HG02981 (cell line): Measurements from ENCODE around the gene ARFGAP3.

Source experiments
- ATAC-seq: cut with Tn5 transposase; IDR thresholded peaks from one replicate; pipeline ENCODE4 v1.9.1; 2021; ENCODE audit warnings: mild to moderate bottlenecking, moderate library complexity; ENCODE audit not compliant: unreplicated experiment

ARFGAP3 gene

DNA sequence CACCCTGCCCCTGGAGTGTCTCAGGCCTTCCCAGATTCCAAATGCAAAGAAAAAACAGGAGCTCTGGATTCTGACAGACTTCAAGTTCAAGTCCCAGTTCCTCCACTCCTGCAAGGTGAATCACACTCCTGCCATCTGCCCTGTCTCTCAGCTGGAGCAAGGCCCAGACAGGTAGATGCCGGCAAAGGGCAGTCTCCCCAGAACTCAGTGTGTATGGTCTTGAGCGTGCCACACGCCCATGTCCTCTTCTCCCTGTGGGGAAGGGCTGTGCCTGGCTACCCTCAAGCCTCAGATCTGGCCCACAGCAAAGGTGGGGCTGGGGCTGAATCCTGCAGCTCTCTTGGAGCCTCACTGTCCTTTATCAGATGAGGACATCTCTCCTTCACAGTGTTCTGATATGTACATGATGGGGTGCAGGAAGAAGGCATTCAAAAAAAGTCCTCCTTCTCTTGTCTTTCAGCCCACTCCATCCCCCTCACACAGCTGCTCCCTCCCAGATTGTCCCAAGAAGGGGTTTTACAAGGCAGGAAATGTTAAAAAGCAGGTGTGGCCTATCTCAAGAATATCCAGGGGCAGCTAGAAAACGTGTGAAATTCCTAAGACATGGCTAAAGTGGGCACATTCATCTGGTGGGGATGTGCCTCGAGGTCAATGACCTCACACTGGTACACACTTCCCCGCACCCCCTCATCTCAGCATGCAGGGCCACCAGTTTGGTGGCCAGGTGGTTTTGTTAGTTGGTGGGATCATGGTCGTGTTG, 27.7 kb upstream of the ARFGAP3 start:
- no peak for ATAC-seq

DNA sequence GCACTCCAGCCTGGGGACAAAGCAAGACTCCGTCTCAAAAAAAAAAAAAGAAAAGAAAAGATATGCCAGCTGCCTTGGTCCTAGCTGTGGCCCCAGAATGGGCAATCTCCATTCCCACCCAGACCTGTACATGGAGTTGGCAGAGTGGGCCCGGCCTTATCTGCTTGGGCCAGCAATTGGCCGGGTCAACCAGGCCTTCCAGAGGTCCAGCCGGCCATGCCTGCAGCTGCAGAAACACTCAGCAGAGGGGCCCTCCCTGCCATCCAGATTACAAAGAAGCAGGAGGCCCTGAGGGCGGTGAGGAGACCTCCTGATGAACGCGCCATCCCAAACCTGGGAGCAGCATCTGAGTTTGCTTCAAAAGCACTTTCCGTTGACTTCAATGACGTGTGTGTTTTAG, 26.9 kb upstream of the ARFGAP3 start:
- no peak for ATAC-seq

DNA sequence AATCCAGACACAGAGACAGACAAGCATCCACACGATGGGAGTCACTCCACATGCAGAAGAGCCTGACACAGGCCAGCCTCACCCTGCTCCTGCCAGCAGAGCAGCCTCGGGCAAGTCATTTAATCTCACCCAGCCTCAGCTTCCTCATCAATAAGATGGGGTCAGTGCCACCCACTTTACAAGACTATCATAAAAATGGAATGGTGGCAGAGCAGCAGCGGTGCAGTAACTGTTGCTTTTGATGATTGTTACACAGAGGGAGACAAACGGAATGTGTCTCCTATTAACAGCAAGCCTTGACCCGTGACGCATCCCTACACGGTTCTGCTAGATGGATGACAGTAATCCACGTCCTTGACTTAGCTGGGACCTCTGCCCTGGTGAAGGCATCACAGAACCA, 26.0 kb upstream of the ARFGAP3 start:
- ATAC-seq = no peak

DNA sequence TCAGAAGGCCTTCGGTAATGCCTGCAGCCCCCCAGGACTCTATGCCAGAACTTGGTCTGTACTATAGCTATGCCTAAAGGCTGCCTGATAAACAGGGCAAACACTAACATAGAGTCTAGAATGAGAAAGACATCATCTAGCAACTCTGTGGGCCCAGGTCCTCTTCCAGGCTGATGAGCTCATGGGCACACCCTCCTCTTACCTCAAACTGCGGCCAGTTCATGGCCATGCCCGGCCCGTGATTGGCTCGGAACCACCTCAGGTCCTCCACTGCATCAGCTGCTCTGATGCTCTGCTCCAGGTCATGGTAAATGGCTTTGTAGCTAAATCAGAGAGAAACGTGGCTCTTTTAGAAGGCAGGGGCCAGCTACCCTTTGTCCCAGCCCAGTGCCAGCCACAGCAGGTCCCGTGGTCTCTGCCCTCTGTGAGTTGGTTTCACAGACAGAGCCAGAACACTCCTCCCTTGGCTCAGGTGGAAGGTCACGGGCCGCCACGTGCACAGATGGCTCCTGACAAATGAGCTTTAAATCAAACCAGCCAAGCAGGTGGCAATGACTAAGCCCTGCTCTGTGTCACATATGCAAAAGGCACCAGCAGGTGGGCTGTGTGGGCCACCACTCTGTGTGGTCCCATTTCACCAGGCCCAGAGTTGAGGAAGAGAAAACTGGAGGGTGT, 25.0 kb upstream of the ARFGAP3 start:
- ATAC-seq = no peak

DNA sequence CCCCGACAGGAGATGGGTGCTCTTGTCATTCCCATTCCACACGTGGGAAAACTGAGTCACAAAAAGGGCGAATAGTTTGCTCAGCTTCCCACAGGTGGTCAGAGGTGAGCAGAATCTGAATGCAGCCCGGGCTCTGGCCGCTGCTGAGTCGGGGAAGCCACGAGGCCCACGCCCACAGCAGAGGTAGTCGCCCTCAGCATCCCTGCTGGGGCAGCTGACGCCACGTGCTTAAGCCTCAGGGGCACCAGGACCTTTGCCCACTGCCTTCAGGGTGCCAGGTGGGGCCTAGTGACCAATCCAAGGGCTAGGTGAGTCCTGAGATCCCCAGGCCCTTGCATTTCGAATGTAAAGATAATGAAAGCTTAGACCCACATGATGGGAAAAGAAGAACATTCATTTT, 24.2 kb upstream of the ARFGAP3 start:
- no peak for ATAC-seq

DNA sequence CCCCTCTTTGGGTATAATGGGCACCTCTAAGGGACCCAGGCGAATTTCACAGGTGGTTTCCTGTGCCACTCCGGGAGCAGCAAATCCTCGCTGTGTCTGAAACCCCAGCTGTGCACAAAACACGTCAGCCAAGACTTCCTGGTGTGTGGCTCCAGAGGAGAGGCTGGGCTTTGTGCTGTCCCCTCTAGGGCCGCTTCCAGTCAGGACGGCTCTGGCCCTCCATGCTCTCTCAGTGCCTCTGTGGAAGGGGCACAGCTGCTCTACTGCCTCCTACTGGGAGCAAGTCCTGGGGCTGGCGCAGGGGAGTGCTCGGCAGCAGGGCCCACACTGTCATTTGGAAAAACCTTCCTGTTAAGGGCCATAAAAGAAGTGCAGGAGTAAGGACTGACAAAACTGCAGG, 23.7 kb upstream of the ARFGAP3 start:
- no peak for ATAC-seq

DNA sequence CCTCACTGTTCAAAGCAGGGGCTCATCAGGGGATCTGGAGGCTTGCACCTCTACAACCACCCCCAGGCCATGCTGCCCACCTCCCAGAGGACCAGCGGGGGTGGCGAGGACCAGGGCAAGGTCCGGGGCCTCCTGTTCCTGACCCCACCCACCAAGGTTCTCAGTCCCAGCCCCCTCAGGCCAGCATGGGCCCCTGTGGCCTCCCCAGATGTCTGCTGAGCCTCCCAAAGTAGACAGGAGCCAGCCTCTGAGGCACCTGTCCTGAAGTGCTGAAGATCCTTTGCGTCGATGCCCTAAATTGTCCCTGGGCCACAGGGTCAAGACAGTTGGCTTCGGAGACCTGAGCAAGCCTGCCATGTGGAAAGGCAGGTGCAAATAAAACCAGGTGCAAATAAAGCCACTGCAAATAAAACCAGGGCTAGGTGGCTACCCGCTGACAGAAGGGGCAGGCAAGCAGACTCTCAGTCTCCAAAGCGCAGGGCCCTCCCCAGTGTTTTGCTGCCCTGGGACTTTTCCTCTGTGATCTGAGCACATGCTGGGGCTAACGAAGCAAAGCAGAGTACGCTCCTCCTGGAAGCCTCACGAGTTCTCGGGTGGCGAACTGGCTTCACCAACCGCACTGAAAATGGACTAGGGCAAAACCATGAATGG, 22.4 kb upstream of the ARFGAP3 start:
- no peak for ATAC-seq

DNA sequence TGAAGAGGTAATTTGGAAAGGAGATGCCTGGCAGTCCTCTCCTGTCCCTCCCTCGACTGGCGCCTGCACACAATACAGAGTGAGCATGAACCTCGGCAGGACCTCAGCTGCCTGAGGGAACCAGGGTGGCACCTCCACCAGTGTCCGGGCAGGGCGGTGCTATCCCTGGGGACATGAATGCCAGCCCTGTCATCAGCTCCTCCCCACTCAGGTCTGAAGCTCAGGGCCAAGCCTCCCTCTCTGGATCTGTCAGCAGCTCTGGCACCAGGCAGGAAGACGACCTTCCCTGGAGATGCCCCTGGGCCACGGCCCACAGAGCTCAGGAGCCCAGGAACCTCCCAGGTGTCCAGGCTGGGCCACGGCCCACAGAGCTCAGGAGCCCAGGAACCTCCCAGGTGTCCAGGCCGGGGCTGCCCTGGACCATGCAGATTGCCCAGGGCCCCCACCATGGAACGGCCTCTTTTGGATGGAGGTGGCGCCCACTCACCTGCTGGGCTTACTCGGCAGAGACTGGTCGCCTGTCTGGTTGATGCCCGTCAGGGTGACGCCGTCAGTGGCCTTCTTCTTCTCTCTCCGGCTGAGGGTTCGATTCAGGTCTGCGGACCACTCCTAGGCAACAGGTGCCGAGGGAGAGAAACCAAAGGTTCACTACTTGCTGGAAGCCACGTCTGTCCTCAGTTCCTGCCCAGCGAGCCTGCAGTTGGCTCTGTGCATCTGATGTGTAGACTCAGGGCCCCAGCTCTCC, 21.7 kb upstream of the ARFGAP3 start:
- no peak for ATAC-seq

DNA sequence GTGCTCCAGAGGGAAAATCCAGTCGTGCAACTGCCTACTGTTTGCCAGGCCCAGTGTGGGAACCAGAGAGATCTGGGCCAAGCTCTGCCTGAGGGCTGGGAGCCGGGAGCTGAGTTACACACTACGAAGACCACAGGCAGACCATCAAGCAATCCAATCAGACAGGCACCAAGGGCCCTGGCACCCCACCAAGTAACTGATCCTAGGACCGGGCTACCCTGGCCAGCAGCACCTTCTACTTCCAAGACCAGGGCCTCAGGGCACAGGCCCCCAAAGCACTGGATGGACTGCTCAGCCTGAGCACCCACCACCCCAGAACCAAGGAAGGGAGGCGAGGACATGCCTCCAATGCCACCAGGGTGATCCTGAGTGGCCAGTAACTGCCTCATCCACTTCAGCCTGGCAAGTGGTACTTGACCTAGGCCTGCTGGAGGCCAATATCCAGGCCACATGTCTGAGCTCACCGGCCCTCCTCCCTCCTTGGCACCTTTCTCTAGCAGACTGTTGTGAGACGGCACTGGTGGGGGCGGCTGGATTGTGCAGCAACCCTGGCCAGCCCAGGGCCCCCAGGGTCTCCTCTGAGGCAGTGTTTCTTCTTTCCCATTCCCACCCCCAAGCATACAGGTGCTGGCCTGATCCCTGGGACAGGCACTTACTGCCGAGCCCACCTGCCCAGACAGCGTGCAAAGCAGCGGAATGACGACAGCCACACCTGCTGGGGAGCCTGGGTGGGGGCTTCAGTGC, 20.7 kb upstream of the ARFGAP3 start:
- ATAC-seq = no peak

DNA sequence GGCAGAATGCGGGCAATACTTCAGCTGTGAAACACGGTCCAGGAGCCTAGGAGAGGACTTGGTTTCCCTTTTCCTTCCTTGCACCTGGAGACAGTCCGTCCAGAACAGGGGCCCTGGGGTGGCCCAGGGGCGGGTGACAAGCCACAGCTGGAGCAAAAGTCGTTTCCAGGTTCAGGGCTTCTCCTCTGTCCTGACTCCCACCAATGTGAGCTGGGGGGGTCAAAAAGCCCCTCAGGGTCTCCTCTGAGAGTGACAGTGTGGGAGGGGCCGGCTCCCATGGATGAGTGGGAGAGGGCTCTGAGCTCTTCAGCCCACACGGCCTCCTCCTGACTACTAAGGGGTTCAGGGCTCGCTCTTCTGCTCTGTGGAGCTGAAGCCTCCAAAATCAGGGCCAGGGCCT, 20.1 kb upstream of the ARFGAP3 start:
- ATAC-seq = no peak

DNA sequence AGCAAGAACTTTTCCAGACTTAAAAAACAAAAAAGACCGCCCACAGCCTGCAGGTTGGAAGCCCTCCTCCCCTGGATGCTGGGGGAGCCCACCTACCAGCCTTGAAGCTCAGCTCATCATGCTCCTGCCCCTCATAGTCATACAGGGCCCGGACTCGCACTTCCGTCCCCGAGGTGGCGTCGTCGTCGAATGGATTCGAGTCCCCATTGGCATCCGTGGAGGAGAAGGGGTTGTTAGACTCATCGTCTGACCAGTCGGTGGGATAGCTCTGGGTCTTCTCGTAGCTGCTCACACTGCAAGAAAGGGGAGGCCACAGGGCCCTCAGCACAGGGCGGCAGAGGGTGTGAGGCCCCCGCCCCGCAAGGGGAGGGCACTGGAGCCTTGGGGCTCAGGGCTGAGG, 19.0 kb upstream of the ARFGAP3 start:
- ATAC-seq = no peak

DNA sequence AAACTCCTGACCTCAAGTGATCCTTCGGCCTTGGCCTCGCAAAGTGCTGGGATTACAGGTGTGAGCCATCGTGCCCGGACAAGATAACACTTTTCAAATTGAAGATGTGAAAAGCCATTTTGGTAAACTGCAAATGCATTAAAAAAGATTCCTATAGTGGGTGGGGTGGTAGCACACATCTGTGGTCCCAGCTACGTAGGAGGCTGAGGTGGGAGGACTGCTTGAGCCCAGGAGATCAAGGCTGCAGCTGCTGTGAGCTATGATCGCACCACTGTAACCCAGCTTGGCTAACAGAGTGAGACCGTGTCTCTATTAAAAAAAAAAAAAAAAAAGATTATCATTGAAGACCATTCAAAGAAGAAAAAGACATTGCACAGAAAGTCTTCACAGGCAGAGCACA, 16.9 kb upstream of the ARFGAP3 start:
- ATAC-seq = no peak

DNA sequence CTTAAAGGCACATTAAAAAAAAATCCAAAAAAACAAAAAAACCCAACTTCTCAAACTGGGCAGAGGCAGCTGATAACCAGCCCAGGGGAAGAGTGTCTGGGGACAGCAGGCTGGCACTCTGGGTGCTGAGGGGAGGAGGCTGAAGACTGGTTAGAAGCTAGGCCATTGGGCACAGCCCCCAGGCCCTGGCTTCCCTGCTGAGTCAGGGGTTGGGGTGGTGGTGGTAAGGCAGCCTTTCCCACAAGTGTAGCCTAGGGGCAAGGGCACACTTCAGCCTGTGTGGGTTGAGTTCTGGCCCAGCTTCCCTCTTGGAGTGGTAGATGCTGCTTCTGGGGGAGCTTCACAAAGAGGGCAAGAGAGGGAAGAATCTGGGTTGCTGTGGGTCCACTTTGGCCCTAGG, 16.3 kb upstream of the ARFGAP3 start:
- no peak for ATAC-seq

DNA sequence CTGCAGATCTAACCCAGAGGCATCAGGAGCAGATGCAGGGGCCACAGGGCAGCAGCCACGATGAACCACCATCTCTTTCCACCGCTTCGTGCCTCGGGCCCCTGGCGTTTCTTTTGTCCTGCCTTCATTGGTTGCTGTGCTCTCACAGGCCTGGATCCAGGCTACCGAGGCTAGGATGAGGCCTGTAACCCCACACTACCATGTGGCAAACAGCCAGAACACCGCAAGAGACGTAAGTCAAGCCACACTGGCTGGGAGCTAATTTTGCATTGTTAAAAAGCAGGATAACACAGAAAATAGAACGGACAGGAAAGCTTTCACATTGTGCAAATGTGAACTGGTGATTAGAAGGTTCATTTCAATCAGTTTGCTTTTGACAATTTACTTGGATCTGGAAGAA, 15.7 kb upstream of the ARFGAP3 start:
- ATAC-seq = no peak

DNA sequence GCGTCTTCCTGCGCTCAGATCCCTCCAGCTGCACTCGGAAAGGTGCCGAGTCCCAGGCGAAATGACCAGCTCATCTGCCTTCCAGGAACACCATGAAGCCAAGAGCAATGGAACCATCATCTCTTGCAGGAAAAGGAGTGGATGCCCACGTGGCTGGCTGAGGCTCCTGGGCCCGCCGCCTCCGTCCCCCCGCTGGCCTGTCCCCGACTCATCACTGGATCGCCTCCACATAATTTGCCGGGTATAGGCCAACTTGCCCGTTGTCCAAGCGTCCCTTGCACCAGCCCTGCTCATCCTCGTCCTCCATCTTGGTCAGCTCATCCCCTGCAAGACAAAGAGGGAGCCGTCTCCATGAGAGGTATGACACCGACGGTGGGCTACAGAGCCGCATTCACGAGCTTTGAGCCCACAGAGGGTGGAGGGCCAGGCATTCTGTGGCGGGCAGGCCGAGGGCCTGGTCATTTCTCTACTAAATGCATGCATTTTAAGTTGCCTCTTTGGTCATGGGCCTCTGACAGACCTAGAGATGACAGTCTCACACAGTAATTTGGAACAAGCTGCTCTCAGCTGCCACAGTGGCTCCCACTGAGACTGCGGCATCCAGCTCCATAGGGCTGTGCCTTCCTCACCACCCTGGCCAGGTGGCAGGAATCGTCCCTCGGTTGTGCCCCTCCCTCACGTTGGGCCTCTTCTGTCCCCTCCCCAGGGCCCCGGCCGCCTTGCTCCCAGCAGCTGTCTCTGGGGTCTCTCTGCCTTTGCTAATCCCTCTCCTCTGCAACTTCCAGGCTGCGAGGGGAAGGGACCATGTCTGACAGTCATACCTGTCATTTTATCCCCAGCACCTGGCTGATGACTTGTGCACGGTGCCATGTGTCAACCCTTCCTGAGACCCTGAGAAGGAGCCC, 14.3 kb upstream of the ARFGAP3 start:
- no peak for ATAC-seq

DNA sequence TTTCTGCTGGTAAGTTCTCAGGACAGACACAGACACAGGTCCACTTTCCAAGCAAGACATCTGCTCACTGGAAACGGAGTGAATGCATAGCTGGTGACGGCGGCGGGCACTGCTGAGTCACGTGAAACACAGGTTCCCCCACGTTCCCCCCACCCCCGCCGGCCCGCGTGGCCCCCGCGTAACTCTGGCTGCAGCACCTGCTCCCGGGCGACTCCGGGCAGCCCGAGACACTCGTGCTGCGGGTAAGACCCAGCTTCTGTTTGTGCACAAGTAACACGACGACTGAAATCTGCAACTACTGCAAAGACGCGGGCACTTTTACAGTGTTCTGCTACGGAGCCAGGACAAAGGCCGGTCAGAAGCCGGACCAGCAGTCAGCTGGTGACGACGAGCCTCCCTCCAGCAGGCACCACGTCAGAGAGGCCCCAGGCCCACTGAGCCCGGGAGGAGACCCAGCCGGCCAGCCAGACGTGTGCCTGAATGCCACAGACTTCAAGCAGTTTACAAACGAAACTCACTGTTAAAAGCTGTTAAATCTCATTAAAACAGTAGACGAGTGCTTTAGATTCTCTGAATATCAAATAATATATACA, 12.9 kb upstream of the ARFGAP3 start:
- no peak for ATAC-seq

DNA sequence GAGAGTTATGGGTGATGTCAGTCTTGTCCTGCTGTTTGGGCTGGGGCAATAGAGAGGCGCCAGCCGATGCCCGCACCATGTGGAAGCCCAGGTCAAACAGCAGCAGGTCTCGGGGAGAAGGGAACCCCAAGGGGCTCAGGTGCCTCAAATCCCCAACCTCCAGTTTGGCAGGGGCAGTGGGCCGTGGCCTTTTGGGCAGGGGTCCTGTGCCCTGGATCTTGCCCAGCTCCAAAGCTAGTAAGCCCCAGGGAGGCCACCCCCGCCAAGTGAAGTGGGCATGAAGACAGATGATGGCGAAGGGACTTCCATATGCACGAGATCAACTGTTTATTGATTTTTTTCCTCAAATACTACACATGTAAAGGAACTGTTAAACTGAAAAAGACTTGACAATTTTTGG, 12.4 kb upstream of the ARFGAP3 start:
- no peak for ATAC-seq

DNA sequence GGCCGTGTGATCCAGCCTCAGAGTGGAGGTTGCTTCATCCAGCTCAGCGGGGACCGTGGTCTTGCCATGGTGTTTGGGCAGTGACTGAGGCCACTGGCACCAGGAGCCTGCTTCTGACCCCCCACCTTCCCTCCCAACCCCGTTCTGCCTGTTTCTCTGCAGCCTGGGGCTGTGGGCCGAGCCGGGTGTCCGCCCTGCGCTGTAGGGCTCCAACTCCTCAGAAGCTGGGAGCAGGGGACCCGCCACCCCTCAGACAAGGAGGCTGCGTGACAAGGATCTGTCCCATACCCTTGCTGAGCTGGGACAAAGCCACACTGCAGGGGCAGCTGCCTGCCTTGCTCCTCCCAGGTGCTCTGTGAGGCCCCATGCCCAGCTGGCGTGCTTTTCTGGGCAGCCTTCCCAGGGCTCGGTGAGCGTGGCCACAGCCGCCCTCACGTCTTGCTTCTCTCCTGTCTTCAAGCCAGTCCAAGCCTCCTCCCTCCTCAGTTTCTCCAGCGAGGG, 11.7 kb upstream of the ARFGAP3 start:
- no peak for ATAC-seq

DNA sequence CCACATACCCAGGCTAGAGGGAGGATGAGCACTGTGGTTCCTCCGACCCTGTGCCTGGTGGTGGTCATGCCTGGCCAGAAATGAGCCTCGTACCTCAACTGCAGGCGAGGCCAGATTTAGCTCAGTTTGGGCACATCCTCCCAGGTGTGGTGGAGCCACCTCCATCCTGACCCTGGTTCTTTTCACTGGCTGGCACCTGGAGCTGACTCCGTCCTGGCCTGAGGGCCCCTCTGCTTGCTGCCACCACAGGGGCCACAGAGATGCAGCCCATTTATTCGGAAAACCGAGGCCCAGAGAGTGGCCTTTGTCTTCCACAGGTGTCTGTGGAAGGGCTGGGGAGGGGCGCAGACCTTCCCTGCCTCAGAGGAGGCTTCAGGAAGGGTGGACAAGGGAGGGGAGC, 9.0 kb upstream of the ARFGAP3 start:
- ATAC-seq = no peak
